ENCODE measurements around the gene CNEP1R1.

CNEP1R1 gene

GRCh38 chr16:50021544-50021943 is 3.5 kb upstream of the CNEP1R1 start:
- no peak for DNase-seq

- DNase-seq = no peak
These were observed 1.4 kb upstream of the CNEP1R1 start for GRCh38 chr16:50023641-50024040.

- DNase-seq = no peak
These were observed 818 bp upstream of the CNEP1R1 start for GRCh38 chr16:50024207-50024606.

GRCh38 chr16:50025537-50025931 is 509 bp downstream of the CNEP1R1 start:
- no peak for DNase-seq

GRCh38 chr16:50027829-50028228 is 2.8 kb downstream of the CNEP1R1 start:
- DNase-seq = no peak

- no peak for DNase-seq
These were observed 10.5 kb downstream of the CNEP1R1 start for GRCh38 chr16:50035468-50035992.

GRCh38 chr16:50036426-50036825 is 11.4 kb downstream of the CNEP1R1 start:
- DNase-seq = no peak

- DNase-seq = no peak
These were observed 12.7 kb downstream of the CNEP1R1 start for GRCh38 chr16:50037662-50038220.

GRCh38 chr16:50038286-50038685 is 13.3 kb downstream of the CNEP1R1 start:
- DNase-seq = no peak

- no peak for DNase-seq
These were observed 13.9 kb downstream of the CNEP1R1 start for GRCh38 chr16:50038756-50039529.

GRCh38 chr16:50040018-50040417 is 15.0 kb downstream of the CNEP1R1 start:
- no peak for DNase-seq

GRCh38 chr16:50040710-50041109 is 15.7 kb downstream of the CNEP1R1 start:
- DNase-seq = no peak

GRCh38 chr16:50043358-50043757 is 18.3 kb downstream of the CNEP1R1 start:
- DNase-seq = no peak

- no peak for DNase-seq
These were observed 20.4 kb downstream of the CNEP1R1 start for GRCh38 chr16:50045412-50045811.

- no peak for DNase-seq
These were observed 21.8 kb downstream of the CNEP1R1 start for GRCh38 chr16:50046853-50047252.

GRCh38 chr16:50047864-50048263 is 22.8 kb downstream of the CNEP1R1 start:
- no peak for DNase-seq

- no peak for DNase-seq
These were observed 25.8 kb downstream of the CNEP1R1 start for GRCh38 chr16:50050802-50051201.

GRCh38 chr16:50056226-50056625 is 31.2 kb downstream of the CNEP1R1 start:
- no peak for DNase-seq

- no peak for DNase-seq
These were observed 33.2 kb downstream of the CNEP1R1 start for GRCh38 chr16:50058091-50058771.

GRCh38 chr16:50059111-50059510 is 34.1 kb downstream of the CNEP1R1 start:
- no peak for DNase-seq

GRCh38 chr16:50059669-50060068 is 34.6 kb downstream of the CNEP1R1 start:
- no peak for DNase-seq

GRCh38 chr16:50061326-50061725 is 36.3 kb downstream of the CNEP1R1 start:
- DNase-seq = no peak

GRCh38 chr16:50065241-50065623 is 40.2 kb downstream of the CNEP1R1 start:
- DNase-seq = no peak
